Panc1 (cell line): ENCODE data around the gene CLIP1. TPM values are rescaled to one million over a fixed set of nuclear protein-coding genes. Genes with fewer than 3 reads are reported as not detected.

ENCODE experiments used
- ATAC-seq: fragments of 200-7000 bp; cut with Tn5 transposase; 2 replicates; pipeline ENCODE4 v1.9.1; 2020; ENCODE audit warnings: mild to moderate bottlenecking, moderate library complexity
- BruUV-seq: library from RNA; stranded (reverse); fragments of 400-500 nt; replicated peaks from 2 replicates; lab custom pipeline; 2021; lab: Mats Ljungman, UMichigan
- CTCF ChIA-PET: fragments of 300-600 bp; sonication (Branson Sonifier 250); formaldehyde crosslinking; loops from one replicate; lab custom pipeline; 2022; ENCODE audit warnings: antibody characterized with exemption; lab: Charles Lee
- POLR2A ChIA-PET: fragments of 300-600 bp; sonication (Branson Sonifier 250); formaldehyde crosslinking; loops from one replicate; lab custom pipeline; 2022; ENCODE audit warnings: antibody characterized with exemption; lab: Charles Lee
- DNase-seq: peaks from one replicate; pipeline ENCODE4 v3.0.0-alpha.2; 2010; ENCODE audit warnings: low read depth, low spot score
- H3K27ac ChIP-seq: 2 replicates; pipeline ENCODE4 v1.5.1; 2011; ENCODE audit warnings: mild to moderate bottlenecking, low read length, inconsistent platforms
- H3K27me3 ChIP-seq: fragments of 200-500 bp; sonication (Bioruptor generic); 2 replicates; pipeline ENCODE4 v1.6.0; 2014; ENCODE audit warnings: low read length, inconsistent platforms; ENCODE audit not compliant: control insufficient read depth, insufficient read depth
- H3K36me3 ChIP-seq: fragments of 200-500 bp; sonication (Bioruptor generic); 2 replicates; pipeline ENCODE4 v1.5.1; 2014; ENCODE audit warnings: inconsistent platforms, mild to moderate bottlenecking, low read length, moderate library complexity; ENCODE audit not compliant: control insufficient read depth, insufficient read depth
- H3K4me1 ChIP-seq: 2 replicates; pipeline ENCODE4 v1.5.1; 2011; ENCODE audit warnings: inconsistent platforms, mild to moderate bottlenecking, low read length, moderate library complexity; ENCODE audit not compliant: control insufficient read depth, insufficient read depth
- H3K4me3 ChIP-seq, 2 experiments: 2 replicates each; pipeline ENCODE4 v1.5.1; 2011 to 2012; ENCODE audit warnings: low read depth in 2 of 2, low read length in 2 of 2, mild to moderate bottlenecking in 2 of 2, inconsistent platforms in 1 of 2, moderate library complexity in 1 of 2
- H3K9me3 ChIP-seq: fragments of 200-500 bp; sonication (Bioruptor generic); 2 replicates; pipeline ENCODE4 v1.5.1; 2014; ENCODE audit warnings: low read depth, mild to moderate bottlenecking, inconsistent platforms, low read length, moderate library complexity; ENCODE audit not compliant: control insufficient read depth, insufficient read depth
- CTCF ChIP-seq: fragments of 450-650 bp; IDR thresholded peaks from 2 replicates; pipeline ENCODE4 v1.5.1; 2017; ENCODE audit warnings: mild to moderate bottlenecking
- POLR2AphosphoS5 ChIP-seq: IDR thresholded peaks from 2 replicates; pipeline ENCODE4 v1.6.1; 2012; ENCODE audit warnings: mild to moderate bottlenecking, low read depth, low read length, moderate library complexity
- REST ChIP-seq, 2 experiments: IDR thresholded peaks; 2 replicates each; pipeline ENCODE4 v1.6.1; 2011 to 2012; ENCODE audit warnings: low read depth in 2 of 2, control low read depth in 1 of 2, low read length in 1 of 2, mild to moderate bottlenecking in 1 of 2, moderate library complexity in 1 of 2; ENCODE audit not compliant: insufficient read depth in 1 of 2
- SIN3A ChIP-seq: IDR thresholded peaks from 2 replicates; pipeline ENCODE4 v1.6.1; 2012; ENCODE audit warnings: low read depth, mild to moderate bottlenecking, low read length, moderate library complexity, borderline replicate concordance; ENCODE audit not compliant: insufficient read depth
- TCF7L2 ChIP-seq: IDR thresholded peaks from 2 replicates; pipeline ENCODE4 v1.6.1; 2011; ENCODE audit warnings: mild to moderate bottlenecking, low read depth, low read length, inconsistent platforms
- in situ Hi-C: cut with HindIII; loops from 2 replicates; pipeline ENCODE4 v1.10.0; 2016; ENCODE audit warnings: low sequenced_read_pairs, low pct_unique_long_range_greater_than_20kb
- intact Hi-C: fragments of 100-400 bp; cut with micrococcal nuclease; formaldehyde crosslinking; loops from one replicate; pipeline ENCODE4 v1.10.0; 2022; ENCODE audit not compliant: unreplicated experiment
- total RNA-seq: library from RNA; stranded (reverse); gene quantifications from one replicate; pipeline ENCODE4 v1.2.1, GENCODE V29; 2021; ENCODE audit not compliant: unreplicated experiment

Gene CLIP1
- total RNA-seq, 1 experiment from 2014 or later = 117 TPM

GRCh38 chr12:122403115-122403770 is 19.2 kb downstream of the CLIP1 start:
- BruUV-seq = no TSS peak
- ATAC-seq = no peak
- H3K4me3 ChIP-seq = no peak overlapping the region
- in situ Hi-C loops (no loop called here), intact Hi-C loops (no loop called here)
- no peaks in the 10 kb centered on the region for H3K36me3 ChIP-seq
- peak overlapping the region; percentile 99 for H3K27ac ChIP-seq
- H3K9me3 ChIP-seq = no peaks in the 10 kb centered on the region
- H3K27me3 ChIP-seq = no peaks in the 10 kb centered on the region
- peaks cover 77% of the 10 kb centered on the region for H3K4me1 ChIP-seq
- DNase-seq = no peak
- ChIA-PET POLR2A (interaction anchor here (0.6 to 1.3 kb wide), 3 partner anchors 8 to 18 kb away, joined by 4 to 7 read pairs (median 7); no protein-coding TSS in a partner anchor), CTCF (interaction anchor here (0.7 to 1.0 kb wide), 3 partner anchors 19 to 68 kb away, joined by 3 to 8 read pairs (median 6); partner anchors contain the start of gene CLIP1)
- TF ChIP-seq POLR2AphosphoS5 (no peak), SIN3A (no peak)

GRCh38 chr12:122402264-122402663 is 20.2 kb downstream of the CLIP1 start:
- no TSS peak for BruUV-seq
- in situ Hi-C loops = no loop called here
- DNase-seq = no peak
- Histone ChIP-seq H3K4me3 (no peak overlapping the region), H3K4me1 (peaks cover 69% of the 10 kb centered on the region), H3K36me3 (no peaks in the 10 kb centered on the region), H3K27ac (peak overlapping the region; percentile 99), H3K27me3 (no peaks in the 10 kb centered on the region), H3K9me3 (no peaks in the 10 kb centered on the region)
- POLR2A ChIA-PET = interaction anchor here (1.3 kb wide), 1 partner anchor 14 kb away, joined by 4 read pairs; no protein-coding TSS in a partner anchor
- TF ChIP-seq REST (IDR thresholded peaks at IDR 0.05; ENCODE audit: insufficient read depth in 1 of 2, low read depth in 2 of 2, low read length in 1 of 2) = no peak
- TF ChIP-seq SIN3A = no peak
- TF ChIP-seq TCF7L2 = no peak
- no peak for TF ChIP-seq POLR2AphosphoS5
- ATAC-seq = no peak
- CTCF ChIA-PET = interaction anchor here (0.6 kb wide), 1 partner anchor 822 kb away, joined by 4 read pairs; no protein-coding TSS in a partner anchor
- intact Hi-C loops = no loop called here

GRCh38 chr12:122399592-122400373 is 22.7 kb downstream of the CLIP1 start:
- intact Hi-C loops = loop anchor here (1.0 kb wide), 1 partner anchor 72 kb away; no protein-coding TSS in a partner anchor
- Histone ChIP-seq H3K4me1 (peaks cover 66% of the 10 kb centered on the region), H3K9me3 (no peaks in the 10 kb centered on the region), H3K27ac (peak overlapping the region; percentile 99), H3K4me3 (peak overlapping the region; percentile 36 to 45), H3K27me3 (no peaks in the 10 kb centered on the region), H3K36me3 (no peaks in the 10 kb centered on the region)
- POLR2A ChIA-PET = interaction anchor here (0.5 to 1.0 kb wide), 9 partner anchors 13 to 587 kb away, joined by 3 to 12 read pairs (median 5); partner anchors contain the start of genes KNTC1, RSRC2 and ZCCHC8
- BruUV-seq = TSS peak; percentile 89
- CTCF ChIA-PET = interaction anchor here (0.5 to 2.2 kb wide), 12 partner anchors 22 to 898 kb away, joined by 3 to 19 read pairs (median 4); partner anchors contain the start of gene CLIP1
- DNase-seq = peak; percentile 80
- TF ChIP-seq SIN3A (no peak), POLR2AphosphoS5 (peak; percentile 63), CTCF (peak; percentile 83)
- ATAC-seq = peak; percentile 87
- in situ Hi-C loops = no loop called here
